A549 (cell line): Measurements from ENCODE around the gene MCOLN2. TPM values are rescaled to one million over a fixed set of nuclear protein-coding genes. Genes with fewer than 3 reads are reported as not detected.
A peak's percentile ranks its signal among the peaks of the same experiment; 100 is the strongest.

Source experiments
- ATAC-seq, 2 experiments: fragments of 200-7000 bp in 1 of 2; fragments of >200 bp in 1 of 2; cut with Nextera tagmentation in 1 of 2; cut with Tn5 transposase in 1 of 2; 3 replicates each; pipeline versions ENCODE4 v1.8.0 to v1.9.1; 2018 to 2020; ENCODE audit warnings: mild to moderate bottlenecking in 1 of 2, moderate library complexity in 1 of 2
- CTCF ChIA-PET: fragments of 300-600 bp; sonication (Branson Sonifier 250); formaldehyde crosslinking; extraction: SDS; loops from one replicate; lab custom pipeline; 2021; ENCODE audit warnings: antibody characterized with exemption, inconsistent platforms; lab: Yijun Ruan, JAX
- POLR2A ChIA-PET: fragments of 350-600 bp; formaldehyde crosslinking; extraction: SDS; loops from one replicate; lab custom pipeline; 2021; ENCODE audit warnings: antibody characterized with exemption, inconsistent platforms; lab: Yijun Ruan, JAX
- DNase-seq, 2 experiments: peaks; one replicate each; pipeline versions ENCODE4 v3.0.0 to v3.0.0-alpha.2; 2011 to 2016; ENCODE audit warnings: low read depth in 1 of 2, low spot score in 1 of 2
- FAIRE-seq: peaks from 2 replicates; lab custom pipeline; 2011; peaks lifted over from hg19 to GRCh38; lab: Jason Lieb, UNC
- H3K27ac ChIP-seq, 2 experiments: fragments of >200 bp; sonication (Bioruptor Twin); formaldehyde crosslinking; 3 replicates each; pipeline ENCODE4 v1.5.1; 2016 to 2017
- H3K4me1 ChIP-seq: fragments of >200 bp; sonication (Bioruptor Twin); formaldehyde crosslinking; 3 replicates; pipeline ENCODE4 v1.6.1; 2016
- H3K4me2 ChIP-seq: fragments of >200 bp; sonication (Bioruptor Twin); formaldehyde crosslinking; 3 replicates; pipeline ENCODE4 v1.6.1; 2016
- H3K4me3 ChIP-seq: fragments of >200 bp; sonication (Bioruptor Twin); formaldehyde crosslinking; 3 replicates; pipeline ENCODE4 v1.5.1; 2016
- H3K9me3 ChIP-seq: fragments of >200 bp; sonication (Bioruptor Twin); formaldehyde crosslinking; 3 replicates; pipeline ENCODE4 v1.6.1; 2016
- CEBPB ChIP-seq, 2 experiments: fragments of >200 bp in 1 of 2; sonication (Bioruptor Twin) in 1 of 2; formaldehyde crosslinking in 1 of 2; IDR thresholded peaks; 2 replicates each; pipeline ENCODE4 v1.6.1; 2012 to 2016
- CTCF ChIP-seq: fragments of >200 bp; sonication (Bioruptor Twin); formaldehyde crosslinking; IDR thresholded peaks from 3 replicates; pipeline ENCODE4 v1.5.1; 2016
- FOXS1 ChIP-seq: fragments of 250-450 bp; sonication (Bioruptor Pico); IDR thresholded peaks from 2 replicates; pipeline ENCODE4 v1.5.0; 2020; ENCODE audit warnings: mild to moderate bottlenecking, moderate library complexity
- HES2 ChIP-seq: fragments of >200 bp; sonication (Bioruptor Twin); formaldehyde crosslinking; IDR thresholded peaks from 2 replicates; pipeline ENCODE4 v1.6.1; 2016
- HEYL ChIP-seq: fragments of 250-450 bp; sonication (Bioruptor Pico); IDR thresholded peaks from 2 replicates; pipeline ENCODE4 v1.8.0; 2021; ENCODE audit warnings: mild to moderate bottlenecking, moderate library complexity
- MAFK ChIP-seq: fragments of 450-650 bp; IDR thresholded peaks from 2 replicates; pipeline ENCODE4 v1.6.1; 2014; ENCODE audit not compliant: partially characterized antibody
- POLR2A ChIP-seq: IDR thresholded peaks from 2 replicates; pipeline ENCODE4 v1.6.1; 2012; ENCODE audit warnings: mild to moderate bottlenecking, low read length
- RAD21 ChIP-seq, 2 experiments: fragments of >200 bp in 1 of 2; sonication (Bioruptor Twin) in 1 of 2; formaldehyde crosslinking in 1 of 2; IDR thresholded peaks in 1 of 2; conservative IDR thresholded peaks in 1 of 2; 2 replicates in 1 of 2; 3 replicates in 1 of 2; pipeline ENCODE4 v1.6.1; 2012 to 2018; ENCODE audit warnings: inconsistent platforms in 1 of 2
- SMC3 ChIP-seq: fragments of >200 bp; sonication (Bioruptor Twin); formaldehyde crosslinking; IDR thresholded peaks from 3 replicates; pipeline ENCODE4 v1.6.1; 2018; ENCODE audit warnings: inconsistent platforms
- TFCP2L1 ChIP-seq: fragments of 250-450 bp; sonication (Bioruptor Pico); IDR thresholded peaks from 2 replicates; pipeline ENCODE4 v1.5.0; 2021; ENCODE audit warnings: mild to moderate bottlenecking
- ZC3H11A ChIP-seq: fragments of 450-650 bp; IDR thresholded peaks from 2 replicates; pipeline ENCODE4 v1.6.1; 2014; ENCODE audit warnings: antibody characterized with exemption, mild to moderate bottlenecking
- WGBS: methylation state at CpG from one replicate; pipeline ENCODE4 v1.1.6; 2017; ENCODE audit errors: missing lambda C conversion rate; 5-methylcytosine and 5-hydroxymethylcytosine counted together
- polyA plus RNA-seq, 4 experiments: library from polyadenylated mRNA; depleted of rRNA in 3 of 4; stranded (reverse); fragments of >200 nt; fragmentation: RNase III in 1 of 4; extraction: RNeasy Plus Mini Kit Qiagen cat#74134 plus additional on column Dnase treatment in 1 of 4; gene quantifications; 2 replicates in 3 of 4; 3 replicates in 1 of 4; pipeline ENCODE4 v1.2.3, GENCODE V29; 2011 to 2017
- TF ChIP-seq, protein P1 (sequence below): fragments of 150-350 bp; IDR thresholded peaks from 2 replicates; pipeline ENCODE4 v1.6.1; 2014; ENCODE audit warnings: low read depth, mild to moderate bottlenecking, low read length

MCOLN2 gene
- polyA plus RNA-seq, 2 of the 4 experiments (the other 2 are of a cell fraction) = 3.1 to 4.6 TPM

DNA sequence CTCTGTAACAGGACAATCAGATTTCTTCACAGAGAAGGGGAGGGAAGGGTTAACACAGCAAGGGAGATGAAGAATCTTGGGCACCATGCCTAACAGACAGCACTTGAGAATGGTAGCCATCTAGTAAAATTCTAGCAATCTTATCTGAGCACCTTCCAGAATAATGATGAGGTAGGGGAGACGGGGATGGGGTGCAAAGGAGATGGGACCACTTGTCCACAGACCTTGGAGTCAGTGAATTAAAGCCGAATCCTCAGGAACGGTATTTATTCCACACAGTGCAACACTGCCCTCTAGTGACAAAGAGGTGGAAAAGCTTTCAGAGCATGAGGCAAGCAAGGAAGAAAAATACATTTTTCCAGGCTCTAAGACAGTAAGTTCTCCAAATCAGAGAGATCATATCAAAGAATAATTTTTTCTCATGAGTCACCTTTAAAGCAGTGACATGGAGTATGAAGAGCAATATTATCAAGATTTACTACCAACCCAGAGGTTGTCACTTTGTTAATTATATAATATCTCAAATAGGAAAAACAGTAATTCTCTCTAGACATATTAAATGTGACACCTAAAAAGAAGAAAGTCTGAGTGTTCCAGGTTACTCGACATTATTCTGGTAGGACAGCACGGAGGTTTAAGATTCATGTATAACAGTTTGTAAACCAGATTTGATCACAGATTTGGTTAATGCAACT is 60.6 kb downstream of the MCOLN2 start:
- peak; percentile 68 to 75; a peak in 4 of 6 replicates for ATAC-seq
- Histone ChIP-seq H3K4me1 (no peaks in the 10 kb centered on the region), H3K9me3 (no peaks in the 10 kb centered on the region)
- CTCF ChIA-PET = interaction anchor here (0.6 to 4.6 kb wide), 23 partner anchors 8 to 634 kb away, joined by 3 to 29 read pairs (median 4); no protein-coding TSS in a partner anchor
- FAIRE-seq = no peak
- peak; percentile 52; the same call in 2 of the 3 replicates for TF ChIP-seq SMC3
- peak; percentile 78 to 80 for TF ChIP-seq RAD21 (conservative IDR thresholded peaks at IDR 0.05 in 1 of 2, IDR thresholded peaks at IDR 0.05 in 1 of 2)
- TF ChIP-seq HES2 = no peak
- peak; percentile 80 for TF ChIP-seq CTCF
- TF ChIP-seq, all 56 proteins: peak for 3
- Histone ChIP-seq H3K27ac (no peak overlapping the region), H3K4me3 (no peak overlapping the region), H3K4me2 (no peak overlapping the region)
- WGBS = 0% methylated on average over 5 of the region's 5 CpGs
- peak; percentile 46 to 47 for DNase-seq
- POLR2A ChIA-PET = no interaction called here

DNA sequence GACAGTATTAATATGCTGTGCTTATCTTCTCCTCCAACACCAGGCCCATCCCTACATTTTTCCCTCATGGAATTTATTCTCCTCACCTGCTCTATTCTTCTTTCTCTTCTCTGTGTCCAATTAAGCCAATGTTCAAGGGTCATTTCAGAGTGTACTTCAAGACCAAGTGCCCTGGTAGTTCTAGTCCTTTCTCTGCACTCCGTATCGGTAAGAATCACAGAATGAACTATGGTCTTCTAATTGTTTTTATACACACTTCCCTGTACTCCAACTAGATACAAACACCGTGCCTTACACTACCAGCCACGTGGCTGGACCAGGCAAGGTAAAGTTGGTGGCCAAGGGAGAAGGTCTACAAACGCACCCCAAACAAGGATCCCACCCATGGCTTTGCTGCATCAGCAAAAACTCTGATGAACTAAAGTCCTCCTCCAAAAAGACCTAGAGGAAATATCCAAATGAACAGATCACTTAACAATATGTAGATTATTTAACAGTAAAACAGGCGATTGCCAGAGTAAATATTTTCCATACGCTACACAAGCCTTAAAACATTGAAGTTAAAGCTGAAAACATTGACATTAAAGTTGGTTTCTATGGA is 63.8 kb downstream of the MCOLN2 start:
- H3K4me3 ChIP-seq = no peak overlapping the region
- CTCF ChIA-PET = interaction anchor here (1.3 kb wide), 1 partner anchor 151 kb away, joined by 5 read pairs; no protein-coding TSS in a partner anchor
- WGBS = 53% methylated on average over 7 of the region's 7 CpGs

GRCh38 chr1:84930831-84931230 is 66.1 kb downstream of the MCOLN2 start:
- ChIA-PET CTCF (interaction anchor here (1.1 kb wide), 1 partner anchor 14 kb away, joined by 3 read pairs; no protein-coding TSS in a partner anchor), POLR2A (no interaction called here)
- ATAC-seq = no peak
- no peak overlapping the region for H3K4me3 ChIP-seq
- FAIRE-seq = no peak
- no peak for DNase-seq
- H3K27ac ChIP-seq = no peak overlapping the region
- H3K4me2 ChIP-seq = no peak overlapping the region
- no peaks in the 10 kb centered on the region for H3K9me3 ChIP-seq
- TF ChIP-seq, protein P1, sequence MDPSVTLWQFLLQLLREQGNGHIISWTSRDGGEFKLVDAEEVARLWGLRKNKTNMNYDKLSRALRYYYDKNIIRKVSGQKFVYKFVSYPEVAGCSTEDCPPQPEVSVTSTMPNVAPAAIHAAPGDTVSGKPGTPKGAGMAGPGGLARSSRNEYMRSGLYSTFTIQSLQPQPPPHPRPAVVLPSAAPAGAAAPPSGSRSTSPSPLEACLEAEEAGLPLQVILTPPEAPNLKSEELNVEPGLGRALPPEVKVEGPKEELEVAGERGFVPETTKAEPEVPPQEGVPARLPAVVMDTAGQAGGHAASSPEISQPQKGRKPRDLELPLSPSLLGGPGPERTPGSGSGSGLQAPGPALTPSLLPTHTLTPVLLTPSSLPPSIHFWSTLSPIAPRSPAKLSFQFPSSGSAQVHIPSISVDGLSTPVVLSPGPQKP = no peak
- TF ChIP-seq TFCP2L1 (CRISPR knock-in tag) (no peak), POLR2A (no peak), CEBPB (IDR thresholded peaks at IDR 0.05) (no peak), HEYL (no peak)
- WGBS = 70% methylated on average over 2 of the region's 2 CpGs
- H3K4me1 ChIP-seq = no peaks in the 10 kb centered on the region

More for the DNA sequence above, 63.8 kb downstream of the MCOLN2 start:
- H3K4me2 ChIP-seq = no peak overlapping the region
- FAIRE-seq (no peak), DNase-seq (no peak), ATAC-seq (no peak)
- POLR2A ChIA-PET = no interaction called here
- TF ChIP-seq ZC3H11A = no peak
- peak; percentile 70 for TF ChIP-seq MAFK
- no peak overlapping the region for H3K27ac ChIP-seq
- no peaks in the 10 kb centered on the region for H3K4me1 ChIP-seq
- no peaks in the 10 kb centered on the region for H3K9me3 ChIP-seq

GRCh38 chr1:84930329-84930728 is 66.6 kb downstream of the MCOLN2 start:
- CTCF ChIA-PET = interaction anchor here (1.1 kb wide), 1 partner anchor 14 kb away, joined by 3 read pairs; no protein-coding TSS in a partner anchor
- H3K4me3 ChIP-seq = no peak overlapping the region
- FAIRE-seq (no peak), ATAC-seq (no peak), DNase-seq (no peak)
- H3K4me2 ChIP-seq = no peak overlapping the region
- WGBS = 70% methylated on average over 4 of the region's 4 CpGs
- H3K27ac ChIP-seq = no peak overlapping the region
- no peaks in the 10 kb centered on the region for H3K9me3 ChIP-seq
- POLR2A ChIA-PET = no interaction called here
- TF ChIP-seq FOXS1 = no peak
- no peak for TF ChIP-seq CTCF
- no peaks in the 10 kb centered on the region for H3K4me1 ChIP-seq
